K562 (cell line): Measurements from ENCODE around the gene TEX54. TPM values are rescaled to one million over a fixed set of nuclear protein-coding genes. Genes with fewer than 3 reads are reported as not detected.

ENCODE experiments used
- MCM3 ChIP-seq: fragments of 450-650 bp; IDR thresholded peaks from 2 replicates; pipeline ENCODE4 v1.6.1; 2016
- RB1 ChIP-seq: fragments of 450-650 bp; IDR thresholded peaks from 2 replicates; pipeline ENCODE4 v1.6.1; 2017; ENCODE audit warnings: low read depth, mild to moderate bottlenecking
- TCF3 ChIP-seq: sonication (generic); formaldehyde crosslinking; IDR thresholded peaks from 2 replicates; pipeline ENCODE4 v1.4.0; 2020; ENCODE audit warnings: mild to moderate bottlenecking, missing genetic modification reagents
- ZNF239 ChIP-seq: fragments of 250-450 bp; sonication (Bioruptor Pico); IDR thresholded peaks from 2 replicates; pipeline ENCODE4 v1.4.0; 2020; ENCODE audit warnings: mild to moderate bottlenecking
- ZNF76 ChIP-seq: fragments of 250-450 bp; sonication (Bioruptor Pico); IDR thresholded peaks from 2 replicates; pipeline ENCODE4 v1.4.0; 2020; ENCODE audit warnings: mild to moderate bottlenecking, moderate library complexity, borderline replicate concordance
- polyA plus RNA-seq, 8 experiments: library from polyadenylated mRNA; depleted of rRNA in 4 of 8; stranded (reverse) in 5 of 8; unstranded in 3 of 8; fragments of >200 nt; fragmentation: Nextera tagmentation in 2 of 8; fragmentation: Illumina TruSeq in 1 of 8; extraction: Ambion mirVana in 2 of 8; extraction: Trizol in 1 of 8; gene quantifications; 2 replicates each; pipeline versions ENCODE4 v1.2.1 to v1.2.3, GENCODE V29; 2011 to 2014; ENCODE audit warnings: inconsistent platforms in 1 of 8, missing spikeins in 1 of 8
- total RNA-seq, 7 experiments: library from RNA; depleted of rRNA in 6 of 7; stranded (reverse); fragments of >200 nt in 6 of 7; fragmentation: Illumina TruSeq in 2 of 7; extraction: Trizol in 2 of 7; gene quantifications; 2 replicates each; pipeline versions ENCODE4 v1.2.1 to v1.2.3, GENCODE V29; 2011 to 2021; ENCODE audit warnings: low replicate concordance in 1 of 7
- TF ChIP-seq, protein P1 (sequence below): fragments of 250-450 bp; sonication (Bioruptor Pico); IDR thresholded peaks from 2 replicates; pipeline ENCODE4 v1.5.0; 2022; ENCODE audit warnings: mild to moderate bottlenecking
- TF ChIP-seq, protein P2 (sequence below): sonication (generic); formaldehyde crosslinking; IDR thresholded peaks from 2 replicates; pipeline ENCODE4 v1.8.0; 2023; ENCODE audit warnings: missing genetic modification reagents, mild to moderate bottlenecking, borderline replicate concordance
- TF ChIP-seq, protein P3 (sequence below): sonication (generic); formaldehyde crosslinking; IDR thresholded peaks from 2 replicates; pipeline ENCODE4 v1.8.0; 2023; ENCODE audit warnings: mild to moderate bottlenecking, missing genetic modification reagents

TEX54 gene
- total and polyA plus RNA-seq, 9 of the 15 experiments (the other 6 are each of a cell fraction or from before 2014, with no cell fraction given): not detected

- TF ChIP-seq MCM3: no peak
- TF ChIP-seq TCF3 (CRISPR knock-in tag): no peak
- TF ChIP-seq, protein P1, sequence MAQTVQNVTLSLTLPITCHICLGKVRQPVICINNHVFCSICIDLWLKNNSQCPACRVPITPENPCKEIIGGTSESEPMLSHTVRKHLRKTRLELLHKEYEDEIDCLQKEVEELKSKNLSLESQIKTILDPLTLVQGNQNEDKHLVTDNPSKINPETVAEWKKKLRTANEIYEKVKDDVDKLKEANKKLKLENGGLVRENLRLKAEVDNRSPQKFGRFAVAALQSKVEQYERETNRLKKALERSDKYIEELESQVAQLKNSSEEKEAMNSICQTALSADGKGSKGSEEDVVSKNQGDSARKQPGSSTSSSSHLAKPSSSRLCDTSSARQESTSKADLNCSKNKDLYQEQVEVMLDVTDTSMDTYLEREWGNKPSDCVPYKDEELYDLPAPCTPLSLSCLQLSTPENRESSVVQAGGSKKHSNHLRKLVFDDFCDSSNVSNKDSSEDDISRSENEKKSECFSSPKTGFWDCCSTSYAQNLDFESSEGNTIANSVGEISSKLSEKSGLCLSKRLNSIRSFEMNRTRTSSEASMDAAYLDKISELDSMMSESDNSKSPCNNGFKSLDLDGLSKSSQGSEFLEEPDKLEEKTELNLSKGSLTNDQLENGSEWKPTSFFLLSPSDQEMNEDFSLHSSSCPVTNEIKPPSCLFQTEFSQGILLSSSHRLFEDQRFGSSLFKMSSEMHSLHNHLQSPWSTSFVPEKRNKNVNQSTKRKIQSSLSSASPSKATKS (CRISPR knock-in tag): no peak; the same call in 1 of the 2 replicates
- TF ChIP-seq ZNF76: peak; percentile 88; the same call in 1 of the 2 replicates
- TF ChIP-seq ZNF239 (CRISPR knock-in tag): no peak
- TF ChIP-seq, protein P2, sequence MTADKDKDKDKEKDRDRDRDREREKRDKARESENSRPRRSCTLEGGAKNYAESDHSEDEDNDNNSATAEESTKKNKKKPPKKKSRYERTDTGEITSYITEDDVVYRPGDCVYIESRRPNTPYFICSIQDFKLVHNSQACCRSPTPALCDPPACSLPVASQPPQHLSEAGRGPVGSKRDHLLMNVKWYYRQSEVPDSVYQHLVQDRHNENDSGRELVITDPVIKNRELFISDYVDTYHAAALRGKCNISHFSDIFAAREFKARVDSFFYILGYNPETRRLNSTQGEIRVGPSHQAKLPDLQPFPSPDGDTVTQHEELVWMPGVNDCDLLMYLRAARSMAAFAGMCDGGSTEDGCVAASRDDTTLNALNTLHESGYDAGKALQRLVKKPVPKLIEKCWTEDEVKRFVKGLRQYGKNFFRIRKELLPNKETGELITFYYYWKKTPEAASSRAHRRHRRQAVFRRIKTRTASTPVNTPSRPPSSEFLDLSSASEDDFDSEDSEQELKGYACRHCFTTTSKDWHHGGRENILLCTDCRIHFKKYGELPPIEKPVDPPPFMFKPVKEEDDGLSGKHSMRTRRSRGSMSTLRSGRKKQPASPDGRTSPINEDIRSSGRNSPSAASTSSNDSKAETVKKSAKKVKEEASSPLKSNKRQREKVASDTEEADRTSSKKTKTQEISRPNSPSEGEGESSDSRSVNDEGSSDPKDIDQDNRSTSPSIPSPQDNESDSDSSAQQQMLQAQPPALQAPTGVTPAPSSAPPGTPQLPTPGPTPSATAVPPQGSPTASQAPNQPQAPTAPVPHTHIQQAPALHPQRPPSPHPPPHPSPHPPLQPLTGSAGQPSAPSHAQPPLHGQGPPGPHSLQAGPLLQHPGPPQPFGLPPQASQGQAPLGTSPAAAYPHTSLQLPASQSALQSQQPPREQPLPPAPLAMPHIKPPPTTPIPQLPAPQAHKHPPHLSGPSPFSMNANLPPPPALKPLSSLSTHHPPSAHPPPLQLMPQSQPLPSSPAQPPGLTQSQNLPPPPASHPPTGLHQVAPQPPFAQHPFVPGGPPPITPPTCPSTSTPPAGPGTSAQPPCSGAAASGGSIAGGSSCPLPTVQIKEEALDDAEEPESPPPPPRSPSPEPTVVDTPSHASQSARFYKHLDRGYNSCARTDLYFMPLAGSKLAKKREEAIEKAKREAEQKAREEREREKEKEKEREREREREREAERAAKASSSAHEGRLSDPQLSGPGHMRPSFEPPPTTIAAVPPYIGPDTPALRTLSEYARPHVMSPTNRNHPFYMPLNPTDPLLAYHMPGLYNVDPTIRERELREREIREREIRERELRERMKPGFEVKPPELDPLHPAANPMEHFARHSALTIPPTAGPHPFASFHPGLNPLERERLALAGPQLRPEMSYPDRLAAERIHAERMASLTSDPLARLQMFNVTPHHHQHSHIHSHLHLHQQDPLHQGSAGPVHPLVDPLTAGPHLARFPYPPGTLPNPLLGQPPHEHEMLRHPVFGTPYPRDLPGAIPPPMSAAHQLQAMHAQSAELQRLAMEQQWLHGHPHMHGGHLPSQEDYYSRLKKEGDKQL (CRISPR knock-in tag): no peak
- TF ChIP-seq RB1: peak; percentile 81
- TF ChIP-seq, protein P3, sequence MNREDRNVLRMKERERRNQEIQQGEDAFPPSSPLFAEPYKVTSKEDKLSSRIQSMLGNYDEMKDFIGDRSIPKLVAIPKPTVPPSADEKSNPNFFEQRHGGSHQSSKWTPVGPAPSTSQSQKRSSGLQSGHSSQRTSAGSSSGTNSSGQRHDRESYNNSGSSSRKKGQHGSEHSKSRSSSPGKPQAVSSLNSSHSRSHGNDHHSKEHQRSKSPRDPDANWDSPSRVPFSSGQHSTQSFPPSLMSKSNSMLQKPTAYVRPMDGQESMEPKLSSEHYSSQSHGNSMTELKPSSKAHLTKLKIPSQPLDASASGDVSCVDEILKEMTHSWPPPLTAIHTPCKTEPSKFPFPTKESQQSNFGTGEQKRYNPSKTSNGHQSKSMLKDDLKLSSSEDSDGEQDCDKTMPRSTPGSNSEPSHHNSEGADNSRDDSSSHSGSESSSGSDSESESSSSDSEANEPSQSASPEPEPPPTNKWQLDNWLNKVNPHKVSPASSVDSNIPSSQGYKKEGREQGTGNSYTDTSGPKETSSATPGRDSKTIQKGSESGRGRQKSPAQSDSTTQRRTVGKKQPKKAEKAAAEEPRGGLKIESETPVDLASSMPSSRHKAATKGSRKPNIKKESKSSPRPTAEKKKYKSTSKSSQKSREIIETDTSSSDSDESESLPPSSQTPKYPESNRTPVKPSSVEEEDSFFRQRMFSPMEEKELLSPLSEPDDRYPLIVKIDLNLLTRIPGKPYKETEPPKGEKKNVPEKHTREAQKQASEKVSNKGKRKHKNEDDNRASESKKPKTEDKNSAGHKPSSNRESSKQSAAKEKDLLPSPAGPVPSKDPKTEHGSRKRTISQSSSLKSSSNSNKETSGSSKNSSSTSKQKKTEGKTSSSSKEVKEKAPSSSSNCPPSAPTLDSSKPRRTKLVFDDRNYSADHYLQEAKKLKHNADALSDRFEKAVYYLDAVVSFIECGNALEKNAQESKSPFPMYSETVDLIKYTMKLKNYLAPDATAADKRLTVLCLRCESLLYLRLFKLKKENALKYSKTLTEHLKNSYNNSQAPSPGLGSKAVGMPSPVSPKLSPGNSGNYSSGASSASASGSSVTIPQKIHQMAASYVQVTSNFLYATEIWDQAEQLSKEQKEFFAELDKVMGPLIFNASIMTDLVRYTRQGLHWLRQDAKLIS (CRISPR knock-in tag): peak; percentile 93; the same call in 1 of the 2 replicates
Observed at GRCh38 chr11:62880803-62881578, 48.4 kb upstream of the TEX54 start, which contains the start of gene SLC3A2 (continued).
